Measurements from ENCODE around the gene RGS6. TPM values are rescaled to one million over a fixed set of nuclear protein-coding genes. Genes with fewer than 3 reads are reported as not detected.

Gene RGS6
- total and polyA plus RNA-seq, 4 donors, result 0.06 to 5.3 (median 0.17) TPM; not detected in 1

- Histone ChIP-seq H3K27ac (ENCODE audit: low read depth in 1 of 2, low read length in 2 of 2) (no peak overlapping the region), H3K9me3 (ENCODE audit: control insufficient read depth in 4 of 4, low read length in 3 of 4) (no peaks in the 10 kb centered on the region), H3K4me1 (ENCODE audit: control insufficient read depth in 4 of 4, insufficient read depth in 4 of 4, low read length in 3 of 4) (no peaks in the 10 kb centered on the region), H3K9ac (ENCODE audit: low read depth in 1 of 2, low read length in 2 of 2) (no peak overlapping the region), H3K36me3 (ENCODE audit: control insufficient read depth in 4 of 4, insufficient read depth in 3 of 4, low read depth in 1 of 4, low read length in 3 of 4) (no peaks in the 10 kb centered on the region), H3K27me3 (ENCODE audit: control insufficient read depth in 4 of 4, insufficient read depth in 4 of 4, low read length in 3 of 4) (peaks cover 0 to 2% (median 0%) of the 10 kb centered on the region in 4 donors), H3K4me3 (ENCODE audit: low read depth in 1 of 3, low read length in 3 of 3) (no peak overlapping the region)
- 96% methylated on average over 2 of the region's 2 CpGs for WGBS
- no peak for TF ChIP-seq ZBTB33 (IDR thresholded peaks at IDR 0.05)
- TF ChIP-seq RAD21 (IDR thresholded peaks at IDR 0.05), result no peak
- TF ChIP-seq MAX (IDR thresholded peaks at IDR 0.05), result no peak
- no peak for TF ChIP-seq RXRA (IDR thresholded peaks at IDR 0.05)
- TF ChIP-seq EGR1 (IDR thresholded peaks at IDR 0.05; ENCODE audit: low read depth in 2 of 2), result no peak
- no peak for TF ChIP-seq HNF4A (conservative IDR thresholded peaks at IDR 0.05)
- TF ChIP-seq TAF1 (conservative IDR thresholded peaks at IDR 0.05), result no peak
- TF ChIP-seq FOXA1 (IDR thresholded peaks at IDR 0.05), result no peak
- TF ChIP-seq YY1 (IDR thresholded peaks at IDR 0.05), result no peak
- no peak for TF ChIP-seq HNF4G (IDR thresholded peaks at IDR 0.05)
- TF ChIP-seq SP1 (IDR thresholded peaks at IDR 0.05), result no peak
- no peak for TF ChIP-seq JUND (IDR thresholded peaks at IDR 0.05)
- no peak for TF ChIP-seq NR2F2 (IDR thresholded peaks at IDR 0.05)
- TF ChIP-seq REST (IDR thresholded peaks at IDR 0.05), result no peak
- TF ChIP-seq GABPA (IDR thresholded peaks at IDR 0.05 in 1 of 2, conservative IDR thresholded peaks at IDR 0.05 in 1 of 2), result no peak
- TF ChIP-seq, protein P1, sequence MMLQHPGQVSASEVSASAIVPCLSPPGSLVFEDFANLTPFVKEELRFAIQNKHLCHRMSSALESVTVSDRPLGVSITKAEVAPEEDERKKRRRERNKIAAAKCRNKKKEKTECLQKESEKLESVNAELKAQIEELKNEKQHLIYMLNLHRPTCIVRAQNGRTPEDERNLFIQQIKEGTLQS (IDR thresholded peaks at IDR 0.05), result no peak
- no peak for TF ChIP-seq FOXA2 (IDR thresholded peaks at IDR 0.05)
- DNase-seq (ENCODE audit: low spot score), result no peak
These were observed 556.3 kb downstream of the RGS6 start for GRCh38 chr14:72488514-72488913.

- peaks cover 0 to 5% (median 0%) of the 10 kb centered on the region in 4 donors for H3K27me3 ChIP-seq (ENCODE audit: control insufficient read depth in 4 of 4, insufficient read depth in 4 of 4, low read length in 3 of 4)
- DNase-seq (ENCODE audit: low spot score), result no peak
- WGBS, result 95% methylated on average over 5 of the region's 5 CpGs
- H3K27ac ChIP-seq (ENCODE audit: low read depth in 1 of 2, low read length in 2 of 2), result no peak overlapping the region
- H3K9ac ChIP-seq (ENCODE audit: low read depth in 1 of 2, low read length in 2 of 2), result no peak overlapping the region
- no peak for TF ChIP-seq TAF1 (conservative IDR thresholded peaks at IDR 0.05)
- TF ChIP-seq, protein P1 (IDR thresholded peaks at IDR 0.05), result no peak
- H3K4me1 ChIP-seq (ENCODE audit: control insufficient read depth in 4 of 4, insufficient read depth in 4 of 4, low read length in 3 of 4), result no peaks in the 10 kb centered on the region
- H3K36me3 ChIP-seq (ENCODE audit: control insufficient read depth in 4 of 4, insufficient read depth in 3 of 4, low read depth in 1 of 4, low read length in 3 of 4), result no peaks in the 10 kb centered on the region
- H3K9me3 ChIP-seq (ENCODE audit: control insufficient read depth in 4 of 4, low read length in 3 of 4), result no peaks in the 10 kb centered on the region
- no peak overlapping the region for H3K4me3 ChIP-seq (ENCODE audit: low read depth in 1 of 3, low read length in 3 of 3)
These were observed 560.0 kb downstream of the RGS6 start for GRCh38 chr14:72492196-72492595.
